GM20431 (cell line): ENCODE measurements around the gene RGS14.
"Not testable (repeated sequence)": the region's sequence is repeated elsewhere in the genome, so short reads cannot be mapped to it uniquely, and the experiment has no call there.

ENCODE experiments used
- in situ Hi-C: fragments of 300-500 bp; cut with MseI, MboI; formaldehyde crosslinking; loops from one replicate; pipeline ENCODE4 v1.15.0; 2020; ENCODE audit warnings: low sequenced_read_pairs; ENCODE audit not compliant: unreplicated experiment

RGS14 gene

DNA sequence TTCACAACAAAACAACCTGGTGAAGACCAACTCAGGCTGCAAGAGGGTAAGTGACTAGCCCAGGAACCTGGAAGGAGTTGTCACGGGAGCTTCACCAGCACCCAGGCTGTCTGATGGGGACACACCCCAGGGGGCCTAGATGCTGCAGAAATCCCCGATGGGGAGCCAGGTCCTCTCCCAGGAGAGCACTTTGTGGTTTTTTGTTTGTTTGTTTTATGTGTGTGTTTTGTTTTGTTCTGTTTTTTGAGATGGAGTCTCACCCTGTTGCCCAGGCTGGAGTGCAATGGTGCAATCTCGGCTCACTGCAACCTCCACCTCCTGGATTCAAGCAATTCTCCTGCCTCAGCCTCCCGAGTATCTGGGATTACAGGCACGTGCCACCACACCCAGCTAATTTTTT, 17.8 kb downstream of the RGS14 start:
- in situ Hi-C loops = not testable (repeated sequence)

DNA sequence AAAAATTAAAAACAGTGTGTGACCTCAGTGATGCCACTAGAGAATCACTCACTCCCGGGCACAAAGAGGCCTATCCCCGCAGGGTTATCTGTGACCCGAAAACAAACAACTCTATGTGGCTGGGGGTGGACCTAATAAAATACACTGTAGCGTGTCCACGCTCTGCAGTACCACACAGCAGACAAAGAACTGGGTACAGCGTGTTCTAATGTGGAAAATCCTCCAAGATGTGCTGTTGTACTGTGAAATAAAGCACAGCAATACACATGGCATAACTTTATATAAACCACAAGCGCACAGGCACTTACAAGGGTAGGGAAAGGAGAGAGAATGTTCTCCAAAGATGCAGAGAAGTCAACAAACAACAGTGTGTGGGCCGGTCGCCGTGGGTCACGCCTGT, 18.4 kb downstream of the RGS14 start:
- in situ Hi-C loops = no loop called here

DNA sequence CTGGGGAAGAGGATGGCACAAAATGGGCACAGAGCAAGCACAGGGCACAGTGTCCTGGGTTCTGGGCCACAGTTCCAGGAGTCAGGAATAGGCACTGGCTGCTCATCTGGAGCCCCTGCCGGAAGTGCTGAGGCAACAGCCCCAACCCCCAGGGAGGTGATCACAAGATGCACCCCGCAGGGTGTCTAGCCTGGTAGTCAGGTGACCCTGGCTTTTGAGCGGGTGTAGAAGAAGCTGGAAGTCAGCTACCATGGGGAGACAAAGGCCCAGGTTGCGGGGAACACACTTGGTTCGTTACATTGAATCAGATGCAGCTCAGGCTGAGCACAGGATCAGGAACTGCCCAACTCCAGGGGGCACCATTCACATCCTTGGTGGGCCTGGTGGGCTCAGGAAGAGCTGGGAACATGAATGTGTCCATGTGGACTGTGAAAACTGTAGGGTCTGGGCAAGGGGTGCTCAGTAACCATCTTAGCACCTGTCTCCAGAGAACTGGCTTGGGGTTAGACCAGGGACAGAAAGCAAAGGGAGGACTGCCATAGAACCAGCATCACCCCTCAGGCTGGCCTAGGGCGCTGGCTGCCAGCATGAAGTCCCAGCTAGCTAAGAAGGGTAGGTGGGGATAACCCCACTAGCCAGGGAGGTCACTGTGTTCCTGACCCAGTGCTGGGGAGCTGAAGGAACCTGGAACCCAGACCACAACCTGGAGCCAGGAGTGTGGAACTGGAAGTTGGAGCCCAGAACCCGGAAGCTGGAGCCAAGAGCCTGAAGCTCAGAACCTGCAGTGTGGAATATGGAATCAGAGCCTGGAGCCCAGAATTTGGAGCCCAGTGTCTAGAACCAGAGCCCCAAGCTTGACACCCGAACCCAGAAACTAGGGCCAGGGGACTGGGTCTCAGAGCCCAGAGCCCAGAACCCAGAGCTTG, 20.4 kb downstream of the RGS14 start:
- in situ Hi-C loops = no loop called here

DNA sequence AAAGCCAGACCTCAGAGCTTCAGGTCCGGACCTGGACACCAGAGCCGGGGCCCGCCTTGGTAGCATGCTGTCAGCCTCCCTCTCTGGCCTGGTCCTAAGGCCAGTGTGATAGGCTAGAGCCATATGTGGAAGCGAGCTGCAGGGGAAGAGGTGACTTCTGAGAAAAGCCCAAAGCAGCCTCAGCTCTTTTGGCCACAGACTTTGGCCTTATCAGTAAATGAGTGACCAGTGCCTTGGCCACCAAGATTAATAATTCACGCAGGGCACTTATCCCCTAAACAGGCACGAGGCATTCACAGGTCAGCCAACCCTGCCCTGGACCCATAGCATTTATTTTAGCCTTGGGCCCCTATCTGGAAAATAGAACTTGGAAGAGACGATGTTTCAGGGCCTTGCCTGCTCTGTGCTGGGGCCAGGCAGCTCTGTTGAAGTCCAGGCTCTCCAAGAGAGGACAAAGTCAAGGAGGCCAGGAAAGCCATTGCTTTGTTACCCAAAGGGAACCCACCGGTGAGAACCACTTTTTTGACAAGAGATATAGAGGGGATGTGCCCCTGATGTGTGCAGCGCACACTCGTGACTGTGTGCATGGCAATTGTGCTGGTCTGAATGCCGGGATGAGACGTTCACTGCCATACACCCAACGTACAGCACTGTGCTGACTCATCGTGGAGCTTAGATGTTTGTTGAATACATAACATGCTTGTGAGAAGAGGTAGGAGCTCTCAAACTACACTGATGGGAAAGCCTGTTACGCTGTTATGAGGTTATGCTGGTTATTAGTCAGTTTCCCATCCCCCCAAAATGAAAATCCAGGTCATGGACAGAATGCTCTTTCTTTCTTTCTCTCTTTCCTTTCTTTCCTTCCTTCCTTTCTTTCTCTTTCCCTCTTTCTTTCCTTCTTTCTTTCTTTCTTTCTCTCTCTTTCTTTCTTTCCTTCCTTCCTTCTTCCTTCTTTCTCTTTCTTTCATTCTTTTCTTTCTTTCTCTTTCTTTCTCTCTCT, 21.5 kb downstream of the RGS14 start:
- in situ Hi-C loops = no loop called here

DNA sequence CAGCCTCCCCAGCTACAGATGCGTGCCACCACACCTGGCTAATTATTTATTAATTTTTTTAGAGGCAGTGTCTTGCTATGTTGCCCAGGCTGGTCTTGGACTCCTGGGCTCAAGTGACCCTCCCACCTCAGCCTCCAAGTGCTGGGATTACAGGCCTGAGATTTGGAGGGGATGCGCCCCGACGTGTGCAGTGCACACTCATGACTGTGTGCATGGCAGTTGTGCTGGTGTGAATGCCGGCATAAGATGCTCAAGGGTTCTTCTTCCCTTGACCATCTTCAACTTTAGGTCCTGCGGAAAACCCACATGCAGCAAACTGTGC, 23.0 kb downstream of the RGS14 start:
- in situ Hi-C loops = no loop called here

DNA sequence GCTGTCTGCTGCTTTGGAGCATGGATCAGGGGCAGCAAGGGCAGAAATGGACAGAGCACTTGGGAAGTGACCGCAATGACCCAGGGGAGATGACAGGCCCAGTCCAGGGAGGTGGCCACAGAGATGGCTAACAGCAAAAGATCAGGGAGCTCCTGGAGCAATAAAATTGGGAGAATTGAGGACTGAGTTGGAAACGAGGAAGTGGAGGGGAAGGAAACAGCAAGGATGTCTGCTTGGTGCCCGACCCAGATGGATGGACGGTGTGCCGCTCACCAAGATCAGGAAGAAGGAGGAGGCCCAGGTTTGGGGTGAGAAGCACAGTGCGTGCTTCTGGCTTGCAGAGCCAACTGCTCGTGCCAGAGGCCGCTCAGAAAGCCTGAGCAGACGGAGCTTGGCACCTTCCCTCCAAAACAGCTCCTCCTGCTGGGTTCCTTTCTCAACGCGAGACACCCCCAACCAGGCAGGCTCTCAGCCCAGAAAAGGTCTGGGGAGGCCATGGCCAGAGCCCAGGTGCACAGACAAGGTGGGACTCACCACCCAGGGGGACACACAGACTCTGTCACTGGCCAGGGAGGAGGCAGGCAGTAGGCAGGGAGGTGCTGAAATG, 24.8 kb downstream of the RGS14 start:
- in situ Hi-C loops = no loop called here

DNA sequence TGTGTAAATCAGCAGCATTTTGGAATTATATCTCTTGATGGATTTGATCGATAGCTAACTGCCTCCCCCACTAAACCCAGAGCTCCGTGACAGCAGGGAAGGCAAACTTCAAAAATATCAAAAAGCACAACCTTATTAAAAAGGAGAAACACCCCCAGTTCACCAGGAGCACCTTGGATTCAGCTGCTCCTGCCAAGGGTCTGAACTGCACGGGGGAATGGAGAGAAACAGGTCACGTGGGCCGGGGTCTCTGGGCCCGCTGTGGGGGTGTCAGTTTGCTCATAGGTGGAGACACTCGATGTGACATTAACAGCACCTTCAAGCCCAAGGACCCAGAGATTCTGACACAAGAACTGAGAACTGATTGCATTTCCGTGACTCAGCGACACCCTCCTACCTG, 25.5 kb downstream of the RGS14 start:
- in situ Hi-C loops = no loop called here

DNA sequence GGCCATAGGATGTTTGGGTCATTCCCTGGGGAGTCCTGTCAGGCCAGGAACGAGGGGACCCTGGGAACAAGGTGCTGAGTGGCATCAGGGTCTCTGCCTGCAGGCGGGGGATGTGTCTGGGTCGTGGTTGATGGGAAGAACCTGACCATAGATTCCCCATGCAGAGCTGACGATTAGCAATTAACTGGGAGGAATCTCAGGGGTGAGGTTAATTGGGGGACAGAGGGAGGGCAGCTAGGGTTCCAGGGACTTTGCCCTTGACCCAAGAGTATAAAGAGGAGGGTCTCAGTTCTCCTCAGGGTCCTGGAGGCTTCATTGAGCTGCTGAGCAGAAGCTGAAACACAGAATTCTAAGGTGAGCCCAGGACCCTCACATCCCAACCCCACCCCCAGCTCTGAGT, 26.4 kb downstream of the RGS14 start, which contains the start of gene SLC34A1:
SLC34A1 (plus strand) TSS at position 301 of the 400 bp plus-strand sequence. CDS start 1,308 bp downstream, outside the sequence.
- in situ Hi-C loops = no loop called here

DNA sequence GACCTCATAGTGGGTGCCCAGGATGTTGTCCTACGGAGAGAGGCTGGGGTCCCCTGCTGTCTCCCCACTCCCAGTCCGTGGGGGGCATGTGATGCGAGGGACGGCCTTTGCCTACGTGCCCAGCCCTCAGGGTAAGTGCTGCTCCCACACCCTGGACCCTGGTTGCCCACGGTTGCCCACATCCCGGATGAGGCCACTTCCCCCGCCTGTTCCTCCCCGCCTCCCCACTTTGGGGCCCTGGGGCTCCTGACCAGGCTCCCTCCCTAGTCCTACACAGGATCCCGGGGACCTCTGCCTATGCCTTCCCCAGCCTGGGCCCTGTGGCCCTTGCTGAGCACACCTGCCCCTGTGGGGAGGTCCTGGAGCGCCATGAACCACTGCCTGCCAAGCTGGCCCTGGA, 28.0 kb downstream of the RGS14 start:
- in situ Hi-C loops = no loop called here

DNA sequence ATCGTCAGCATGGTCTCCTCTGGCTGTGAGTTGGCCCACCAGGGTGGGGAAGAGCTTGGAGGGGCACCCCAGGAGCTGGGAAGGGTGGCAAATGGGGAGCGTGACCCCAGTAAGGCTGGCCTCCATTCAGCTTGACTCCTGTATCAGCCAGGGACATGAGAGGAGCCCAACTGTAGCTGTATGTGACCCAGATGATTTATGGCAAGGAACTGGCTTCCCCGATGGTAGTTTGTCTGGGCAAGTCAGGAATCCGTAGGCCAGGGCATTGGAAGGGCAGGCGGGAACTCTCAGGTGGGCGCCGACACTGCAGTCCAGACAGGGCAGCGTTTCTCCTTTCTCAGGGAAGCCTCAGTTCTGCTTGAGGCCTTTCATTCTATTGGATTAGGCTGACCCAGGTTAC, 28.8 kb downstream of the RGS14 start:
- in situ Hi-C loops = no loop called here

DNA sequence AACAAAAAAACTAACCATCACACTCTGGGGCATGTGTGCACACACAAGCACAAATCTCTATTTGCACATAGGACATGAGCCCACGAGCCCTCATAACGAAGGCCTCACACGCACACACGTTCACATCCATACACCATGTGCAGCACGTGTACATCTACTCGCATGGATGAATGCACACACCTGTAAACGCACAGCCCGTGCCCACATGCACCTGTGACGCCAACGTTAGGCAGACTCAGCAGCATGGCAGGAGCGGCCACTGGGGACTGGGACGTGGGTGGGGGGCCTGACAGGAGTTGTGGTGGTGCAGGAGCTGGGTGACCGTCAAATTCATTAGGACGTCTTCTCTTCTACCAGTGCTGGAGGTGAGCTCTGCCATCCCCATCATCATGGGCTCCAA, 29.7 kb downstream of the RGS14 start:
- in situ Hi-C loops = no loop called here

DNA sequence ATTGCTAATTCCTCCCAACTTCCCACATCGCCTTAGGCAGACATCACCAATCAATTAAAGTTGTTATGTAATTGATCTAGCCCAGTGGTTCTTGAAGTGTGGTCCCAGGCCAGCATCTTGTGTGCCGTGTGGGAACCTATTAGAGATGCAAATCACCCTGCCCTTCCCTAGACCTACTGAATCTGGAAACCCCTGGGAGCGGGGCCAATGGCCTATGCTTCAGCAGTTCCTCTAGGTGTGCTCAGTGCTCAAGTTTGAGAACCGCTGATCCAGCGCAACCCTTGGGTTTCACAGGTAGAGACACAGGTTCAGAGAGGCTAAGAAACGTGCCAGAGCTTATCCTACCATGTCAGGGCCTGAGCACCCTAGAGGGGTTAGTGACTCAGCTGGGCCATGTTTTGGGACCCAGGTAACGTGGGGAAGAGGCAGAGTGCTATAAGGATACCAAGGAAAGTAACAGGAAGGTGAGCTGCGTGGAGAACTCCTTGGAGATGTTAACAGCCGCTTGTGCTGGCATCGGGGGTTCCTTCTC, 30.9 kb downstream of the RGS14 start:
- in situ Hi-C loops = no loop called here

DNA sequence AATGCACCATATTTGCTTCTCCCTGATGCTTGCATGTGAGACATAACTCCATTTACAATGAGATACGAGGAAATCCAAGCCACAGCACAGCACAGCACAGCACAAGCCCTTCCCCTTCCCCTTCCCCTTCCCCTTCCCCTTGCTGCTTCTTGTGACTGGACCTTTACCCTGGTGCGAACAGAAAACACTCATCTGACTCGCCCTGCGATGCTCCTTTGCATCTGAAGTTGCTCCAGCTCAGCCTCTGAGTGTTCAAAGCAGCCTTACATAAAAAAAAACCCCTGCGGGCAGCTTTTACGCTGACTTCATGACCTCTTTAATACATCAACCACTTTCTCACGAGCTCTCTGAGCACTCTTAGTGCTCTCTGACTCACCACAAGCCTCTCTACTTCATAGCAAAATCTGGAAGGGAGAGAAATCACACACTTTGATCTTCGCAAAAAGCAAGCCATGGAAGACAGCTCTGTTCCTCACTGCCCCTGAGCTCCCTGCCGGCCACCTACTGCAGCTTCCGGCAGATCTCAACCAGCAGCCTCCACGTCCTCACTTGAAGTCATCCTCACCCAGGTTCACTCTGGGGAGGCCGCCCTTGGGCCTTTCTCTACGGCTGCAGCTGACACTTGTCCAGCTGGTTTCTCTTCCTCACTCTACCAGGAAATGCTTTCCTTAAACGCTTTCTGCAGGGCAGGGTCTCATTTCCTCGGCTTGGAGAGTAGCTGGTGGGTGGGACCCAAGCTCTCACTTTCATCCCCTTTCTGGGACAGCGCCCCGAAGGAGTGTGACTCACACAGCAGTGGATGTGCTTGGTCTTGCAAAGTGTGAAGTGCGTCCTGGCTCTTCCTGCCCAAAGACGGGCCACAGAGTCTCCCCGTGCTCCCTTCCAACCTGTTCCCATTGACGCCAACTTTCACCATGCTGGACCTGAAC, 31.8 kb downstream of the RGS14 start:
- in situ Hi-C loops = no loop called here

DNA sequence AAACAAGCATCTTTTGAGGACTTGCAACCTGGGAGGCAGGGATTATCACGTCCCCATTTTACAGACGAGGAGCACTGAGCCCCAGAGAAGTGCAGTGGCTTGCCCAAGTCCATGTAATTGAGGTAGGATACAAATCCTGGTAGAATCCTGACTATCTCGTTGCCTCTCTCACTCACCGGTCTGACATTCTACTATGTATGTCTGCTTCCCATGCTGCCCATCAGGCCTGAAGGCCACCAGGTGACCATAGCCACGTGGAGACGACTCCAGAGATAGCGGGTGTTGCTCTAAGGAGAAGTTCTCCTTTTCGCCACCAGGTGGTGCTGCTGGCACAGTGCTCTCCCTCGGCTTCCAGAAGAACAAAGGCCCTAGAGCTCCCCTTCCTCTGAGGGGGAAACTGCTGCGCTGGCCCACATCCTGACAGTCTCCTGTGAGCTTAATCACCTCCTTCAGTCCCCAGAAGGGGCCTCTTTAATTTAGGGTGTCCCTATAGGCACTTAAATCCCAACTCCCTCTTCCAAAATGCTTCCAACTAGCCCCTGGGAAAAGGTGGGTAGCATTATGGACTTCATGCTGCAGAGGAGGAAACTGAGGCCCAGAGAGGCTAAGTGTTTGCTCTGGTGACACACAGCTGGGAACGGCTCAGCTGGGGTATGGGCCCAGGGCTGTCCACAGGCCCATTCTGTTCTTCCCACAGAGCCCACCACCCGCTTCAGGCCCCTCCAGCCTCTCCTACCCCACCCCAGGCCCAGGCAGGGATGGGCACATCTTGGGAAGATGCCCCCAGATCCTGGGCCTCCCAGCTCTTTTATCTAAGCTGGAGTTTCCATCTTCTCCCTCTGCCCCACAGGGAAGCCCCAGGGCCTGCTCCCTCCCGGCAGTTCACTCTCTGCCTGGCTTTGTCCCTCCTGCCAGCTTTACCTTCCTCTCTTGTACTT, 32.9 kb downstream of the RGS14 start:
- in situ Hi-C loops = no loop called here

DNA sequence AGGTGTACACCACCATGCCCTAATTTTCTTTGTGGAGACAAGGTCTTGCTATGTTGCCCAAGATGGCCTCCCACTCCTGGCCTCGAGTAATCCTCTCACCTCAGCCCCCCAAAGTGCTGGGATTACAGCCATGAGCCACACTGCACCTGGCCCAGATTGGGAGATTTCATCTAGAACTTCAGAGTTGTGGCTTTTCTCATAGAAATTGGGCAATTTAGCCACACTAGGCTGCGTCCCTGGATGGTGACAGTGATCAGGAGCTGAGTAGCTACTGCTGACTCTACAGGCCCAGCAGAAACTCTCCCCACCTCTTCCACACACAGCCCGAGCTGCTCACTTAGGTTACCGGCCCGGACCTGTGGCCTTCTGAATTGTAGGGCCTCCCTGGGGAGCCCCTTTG, 35.0 kb downstream of the RGS14 start:
- in situ Hi-C loops = no loop called here

DNA sequence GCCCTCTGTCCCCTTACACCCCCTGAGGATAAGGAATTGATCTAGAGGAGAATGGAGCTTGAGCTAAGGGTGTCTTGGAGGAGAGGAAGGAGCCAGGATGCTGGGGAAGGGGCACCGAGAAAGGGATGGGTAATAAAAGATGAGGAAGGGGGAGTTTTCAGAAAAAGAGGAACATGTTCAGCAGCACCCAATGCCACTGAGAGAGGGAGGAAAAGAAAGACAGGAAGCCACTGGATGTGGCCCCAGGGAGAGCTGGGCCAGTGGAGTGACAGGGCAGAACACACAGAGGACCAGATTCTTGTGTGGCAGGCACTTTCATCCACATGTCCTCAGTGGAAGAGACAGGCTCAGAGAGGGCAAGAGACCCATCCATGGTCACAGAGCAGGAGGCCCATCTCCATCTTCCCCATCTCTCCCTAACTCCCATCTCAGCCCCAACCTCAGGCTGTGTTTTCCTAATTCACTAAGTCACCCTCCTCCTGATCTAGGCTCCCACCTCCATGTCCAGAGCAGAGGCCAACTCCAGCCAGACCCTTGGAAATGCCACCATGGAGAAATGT, 35.6 kb downstream of the RGS14 start:
- in situ Hi-C loops = no loop called here

DNA sequence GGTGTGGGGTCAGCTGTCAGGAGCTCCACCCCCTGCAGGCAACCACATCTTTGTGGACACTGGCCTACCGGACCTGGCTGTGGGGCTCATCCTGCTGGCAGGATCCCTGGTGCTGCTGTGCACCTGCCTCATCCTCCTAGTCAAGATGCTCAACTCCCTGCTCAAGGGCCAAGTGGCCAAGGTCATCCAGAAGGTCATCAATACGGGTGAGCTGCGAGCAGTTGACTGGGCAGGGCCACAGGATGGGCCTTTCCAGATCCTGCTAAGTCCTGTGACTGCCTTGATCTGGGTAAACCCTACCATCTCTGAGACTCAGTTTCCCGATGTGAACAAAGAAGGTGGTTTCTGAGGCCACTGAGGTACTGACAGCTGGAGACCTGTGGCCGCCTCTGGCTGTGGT, 36.3 kb downstream of the RGS14 start:
- in situ Hi-C loops = no loop called here

DNA sequence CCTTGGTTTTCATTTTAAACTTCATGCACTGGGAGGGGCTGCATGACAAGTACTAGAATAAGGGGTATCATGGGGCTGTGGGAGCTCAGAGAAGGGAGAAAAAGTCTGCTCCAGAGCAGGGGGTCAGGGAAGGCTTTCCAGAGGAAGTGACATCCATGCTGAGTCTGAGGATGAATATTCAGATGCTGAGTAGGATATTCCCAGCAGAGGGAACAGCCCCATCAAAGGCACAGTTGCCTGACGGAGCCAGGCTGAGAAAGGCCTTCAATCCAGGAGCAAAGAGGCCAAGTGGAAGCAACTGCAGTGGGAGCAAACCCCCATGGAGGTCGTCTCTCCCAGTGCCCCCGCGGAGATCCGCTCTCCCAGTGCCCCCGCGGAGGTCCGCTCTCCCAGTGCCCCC, 38.4 kb downstream of the RGS14 start:
- in situ Hi-C loops = no loop called here
